ENCODE measurements around the gene NOTCH1.
A peak's percentile ranks its signal among the peaks of the same experiment; 100 is the strongest.
"Not testable (repeated sequence)": the region's sequence is repeated elsewhere in the genome, so short reads cannot be mapped to it uniquely, and the experiment has no call there.

Gene NOTCH1

GRCh38 chr9:136561779-136562178 is 15.9 kb upstream of the NOTCH1 start:
- Mint-ChIP-seq H3K27me3 (no peaks in the 10 kb centered on the region), H3K4me1 (peaks cover 7% of the 10 kb centered on the region), H3K36me3 (ENCODE audit: low read depth) (no peaks in the 10 kb centered on the region), H3K4me3 (no peak overlapping the region), H3K27ac (no peak overlapping the region), H3K9me3 (no peaks in the 10 kb centered on the region)
- no peak for DNase-seq
- no peak for ATAC-seq

GRCh38 chr9:136560586-136560985 is 14.7 kb upstream of the NOTCH1 start:
- Mint-ChIP-seq H3K9me3 (no peaks in the 10 kb centered on the region), H3K36me3 (ENCODE audit: low read depth) (no peaks in the 10 kb centered on the region), H3K4me1 (peaks cover 7% of the 10 kb centered on the region), H3K4me3 (no peak overlapping the region), H3K27me3 (no peaks in the 10 kb centered on the region), H3K27ac (no peak overlapping the region)
- ATAC-seq: no peak
- no peak for DNase-seq

GRCh38 chr9:136559371-136559770 is 13.5 kb upstream of the NOTCH1 start:
- H3K9me3 Mint-ChIP-seq; H3K4me1 Mint-ChIP-seq; H3K4me3 Mint-ChIP-seq; DNase-seq; ATAC-seq; H3K36me3 Mint-ChIP-seq (ENCODE audit: low read depth); H3K27ac Mint-ChIP-seq; H3K27me3 Mint-ChIP-seq: not testable (repeated sequence)

- H3K27ac Mint-ChIP-seq; ATAC-seq; H3K36me3 Mint-ChIP-seq (ENCODE audit: low read depth); DNase-seq; H3K4me1 Mint-ChIP-seq; H3K27me3 Mint-ChIP-seq; H3K9me3 Mint-ChIP-seq; H3K4me3 Mint-ChIP-seq: not testable (repeated sequence)
Observed at GRCh38 chr9:136558846-136559245, 13.0 kb upstream of the NOTCH1 start.

GRCh38 chr9:136558373-136558772 is 12.5 kb upstream of the NOTCH1 start:
- Mint-ChIP-seq H3K4me1 (peaks cover 7% of the 10 kb centered on the region), H3K36me3 (ENCODE audit: low read depth) (no peaks in the 10 kb centered on the region), H3K4me3 (no peak overlapping the region), H3K9me3 (no peaks in the 10 kb centered on the region), H3K27me3 (no peaks in the 10 kb centered on the region), H3K27ac (no peak overlapping the region)
- DNase-seq: no peak
- no peak for ATAC-seq

DNA sequence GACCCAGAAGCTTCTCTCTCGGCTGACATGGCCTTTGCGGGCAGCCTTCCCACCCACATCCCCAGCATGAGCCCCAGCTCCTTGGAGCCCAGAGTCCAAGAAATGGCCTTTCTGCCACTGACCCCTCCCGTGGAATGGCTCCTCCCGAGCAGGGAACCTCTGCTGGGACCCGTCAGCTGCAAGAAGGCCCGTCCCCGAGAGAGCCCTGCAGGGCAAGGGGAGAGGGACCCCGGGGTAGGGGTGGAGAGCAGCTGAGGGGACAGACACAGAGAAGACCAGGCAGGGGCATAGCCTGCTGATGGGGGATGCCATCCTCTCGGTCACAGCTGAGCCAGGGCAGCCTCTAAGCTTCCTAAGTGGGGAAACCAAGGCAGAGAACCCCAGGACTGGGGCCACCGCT is 11.2 kb upstream of the NOTCH1 start:
- Mint-ChIP-seq H3K27me3 (no peaks in the 10 kb centered on the region), H3K4me3 (no peak overlapping the region), H3K27ac (no peak overlapping the region), H3K4me1 (peaks cover 13% of the 10 kb centered on the region), H3K9me3 (no peaks in the 10 kb centered on the region), H3K36me3 (ENCODE audit: low read depth) (no peaks in the 10 kb centered on the region)
- ATAC-seq: no peak
- DNase-seq: no peak

- H3K9me3 Mint-ChIP-seq: no peaks in the 10 kb centered on the region
Observed at GRCh38 chr9:136556166-136556565, 10.3 kb upstream of the NOTCH1 start.

GRCh38 chr9:136554870-136555269 is 9.0 kb upstream of the NOTCH1 start:
- Mint-ChIP-seq H3K4me3 (no peak overlapping the region), H3K27me3 (peaks cover 2% of the 10 kb centered on the region), H3K4me1 (peaks cover 23% of the 10 kb centered on the region), H3K27ac (no peak overlapping the region), H3K9me3 (no peaks in the 10 kb centered on the region), H3K36me3 (ENCODE audit: low read depth) (no peaks in the 10 kb centered on the region)
- ATAC-seq: no peak
- no peak for DNase-seq

More at GRCh38 chr9:136556166-136556565, 10.3 kb upstream of the NOTCH1 start:
- H3K27ac Mint-ChIP-seq: no peak overlapping the region
- peaks cover 2% of the 10 kb centered on the region for H3K27me3 Mint-ChIP-seq
- ATAC-seq (no peak), DNase-seq (no peak)
- no peaks in the 10 kb centered on the region for H3K36me3 Mint-ChIP-seq (ENCODE audit: low read depth)
- peaks cover 18% of the 10 kb centered on the region for H3K4me1 Mint-ChIP-seq
- no peak overlapping the region for H3K4me3 Mint-ChIP-seq

- peaks cover 19% of the 10 kb centered on the region for H3K4me1 Mint-ChIP-seq
- no peaks in the 10 kb centered on the region for H3K36me3 Mint-ChIP-seq (ENCODE audit: low read depth)
- DNase-seq (no peak), ATAC-seq (no peak)
- no peaks in the 10 kb centered on the region for H3K9me3 Mint-ChIP-seq
- no peak overlapping the region for H3K4me3 Mint-ChIP-seq
- peaks cover 2% of the 10 kb centered on the region for H3K27me3 Mint-ChIP-seq
- H3K27ac Mint-ChIP-seq: no peak overlapping the region
Observed at GRCh38 chr9:136553581-136553980, 7.7 kb upstream of the NOTCH1 start.

DNA sequence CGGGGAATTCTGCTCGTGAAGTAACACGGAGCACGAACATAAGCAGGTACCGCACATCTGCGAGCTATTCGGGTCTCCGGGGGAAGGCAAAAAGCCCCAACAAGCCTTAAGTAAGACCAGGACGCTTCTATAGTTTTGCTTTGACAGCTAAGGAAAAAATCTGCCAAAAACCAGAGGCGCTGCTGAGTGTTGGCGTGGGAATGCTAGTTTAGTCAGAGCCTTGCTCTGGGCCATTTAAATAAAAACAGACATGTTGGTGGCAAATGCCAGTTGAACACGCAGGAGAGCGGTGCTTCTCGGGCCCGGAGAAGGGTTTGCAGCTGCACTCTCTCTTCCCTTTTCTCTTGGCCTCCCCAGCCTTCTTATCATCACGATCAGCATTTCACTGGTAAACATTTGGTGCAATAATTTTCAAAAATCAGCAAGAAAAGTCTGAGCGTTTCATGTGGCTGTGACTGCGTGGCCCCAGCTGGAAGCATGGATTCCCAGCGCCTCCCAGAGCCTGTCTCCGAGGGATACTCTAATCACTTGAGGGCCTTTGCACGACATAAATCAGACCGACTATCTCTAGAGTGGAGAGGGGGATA is 6.4 kb upstream of the NOTCH1 start:
- ATAC-seq: peak; percentile 30
- Mint-ChIP-seq H3K4me3 (no peak overlapping the region), H3K9me3 (no peaks in the 10 kb centered on the region), H3K27me3 (peaks cover 2% of the 10 kb centered on the region), H3K4me1 (peaks cover 17% of the 10 kb centered on the region), H3K36me3 (ENCODE audit: low read depth) (no peaks in the 10 kb centered on the region), H3K27ac (no peak overlapping the region)
- DNase-seq: no peak

DNA sequence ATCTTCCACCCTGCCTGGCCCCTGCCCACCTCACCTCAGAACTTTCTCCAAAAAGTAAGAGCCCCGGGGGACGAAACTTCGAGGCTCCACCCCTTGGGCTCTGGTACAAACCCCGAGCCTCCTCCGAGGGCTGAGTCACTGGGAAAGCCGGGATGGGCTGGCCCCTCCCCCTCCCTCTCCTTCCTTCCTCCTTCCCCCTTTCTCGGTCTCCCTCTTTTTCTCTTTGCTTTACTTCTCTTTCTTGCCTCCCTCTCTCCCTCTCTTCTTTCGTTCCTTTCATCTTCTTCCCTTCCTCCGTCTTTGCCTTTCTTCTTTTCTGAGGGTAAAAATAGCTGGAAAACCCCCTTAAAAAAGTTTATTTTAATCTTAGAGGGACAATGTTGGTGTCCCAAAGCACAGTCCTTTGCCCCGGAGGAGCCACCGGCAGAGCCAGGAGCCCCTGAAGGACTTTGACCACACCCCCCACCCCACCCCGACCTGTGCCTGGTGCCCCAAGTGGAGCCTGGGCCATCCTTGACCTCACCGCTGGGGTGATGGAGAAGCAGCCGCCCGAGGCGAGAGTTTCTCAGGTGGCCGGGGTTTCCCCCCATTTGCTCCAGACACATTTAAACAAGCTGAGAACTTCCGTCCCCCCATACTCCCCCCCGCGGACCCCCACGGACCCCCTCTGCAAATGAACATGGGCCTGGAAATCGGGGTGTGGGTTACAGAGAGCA is 5.7 kb upstream of the NOTCH1 start:
- H3K4me1 Mint-ChIP-seq: peaks cover 23% of the 10 kb centered on the region
- H3K9me3 Mint-ChIP-seq: no peaks in the 10 kb centered on the region
- DNase-seq: no peak
- ATAC-seq: no peak
- no peak overlapping the region for H3K4me3 Mint-ChIP-seq
- H3K36me3 Mint-ChIP-seq (ENCODE audit: low read depth): no peaks in the 10 kb centered on the region
- H3K27ac Mint-ChIP-seq: peak overlapping the region; percentile 22
- H3K27me3 Mint-ChIP-seq: peaks cover 2% of the 10 kb centered on the region

DNA sequence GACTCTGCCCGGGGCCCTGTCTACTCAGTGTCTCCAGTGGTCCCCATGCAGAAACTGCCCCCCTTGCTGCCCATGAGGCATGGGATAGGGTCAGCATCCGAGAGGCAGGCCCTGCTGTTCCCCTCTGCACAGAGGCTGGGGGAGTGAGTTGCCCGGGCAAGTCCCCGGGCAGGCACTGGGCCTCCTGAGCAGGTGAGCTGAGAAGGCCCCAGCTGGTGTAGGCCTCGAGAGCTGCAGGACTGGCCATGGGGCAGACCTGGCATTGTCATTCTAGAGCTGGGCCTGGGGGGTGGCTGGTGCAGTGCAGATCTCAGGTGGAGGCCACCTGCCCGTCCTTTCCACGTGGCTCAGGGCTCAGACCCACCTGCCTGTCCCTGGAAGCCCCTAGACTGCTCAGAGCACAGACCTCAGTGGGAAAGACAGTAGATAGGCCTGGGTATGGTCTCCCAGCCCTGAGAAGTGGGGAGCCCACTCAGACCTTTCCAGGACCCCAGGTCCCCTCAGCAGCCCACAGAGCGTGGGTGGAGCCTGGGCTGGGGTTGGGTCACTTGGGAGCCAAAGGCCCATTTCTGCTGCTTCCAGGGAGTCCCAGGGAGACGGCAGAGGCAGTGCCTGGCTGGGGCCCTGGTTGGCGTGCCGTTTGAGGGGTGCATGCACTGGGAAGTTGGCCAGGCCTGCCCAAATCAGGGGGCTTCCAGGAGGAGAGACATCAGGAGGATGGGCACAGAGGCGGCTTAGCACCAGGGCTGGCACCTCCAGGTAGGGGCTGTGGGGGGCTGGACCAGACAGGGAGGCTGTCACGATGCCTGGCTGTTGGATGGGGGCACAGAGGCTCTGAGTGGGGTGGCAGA is 4.8 kb upstream of the NOTCH1 start:
- Mint-ChIP-seq H3K9me3 (no peaks in the 10 kb centered on the region), H3K27me3 (peaks cover 2% of the 10 kb centered on the region), H3K36me3 (ENCODE audit: low read depth) (no peaks in the 10 kb centered on the region), H3K4me3 (no peak overlapping the region), H3K27ac (no peak overlapping the region), H3K4me1 (peaks cover 23% of the 10 kb centered on the region)
- DNase-seq: no peak
- ATAC-seq: no peak

DNA sequence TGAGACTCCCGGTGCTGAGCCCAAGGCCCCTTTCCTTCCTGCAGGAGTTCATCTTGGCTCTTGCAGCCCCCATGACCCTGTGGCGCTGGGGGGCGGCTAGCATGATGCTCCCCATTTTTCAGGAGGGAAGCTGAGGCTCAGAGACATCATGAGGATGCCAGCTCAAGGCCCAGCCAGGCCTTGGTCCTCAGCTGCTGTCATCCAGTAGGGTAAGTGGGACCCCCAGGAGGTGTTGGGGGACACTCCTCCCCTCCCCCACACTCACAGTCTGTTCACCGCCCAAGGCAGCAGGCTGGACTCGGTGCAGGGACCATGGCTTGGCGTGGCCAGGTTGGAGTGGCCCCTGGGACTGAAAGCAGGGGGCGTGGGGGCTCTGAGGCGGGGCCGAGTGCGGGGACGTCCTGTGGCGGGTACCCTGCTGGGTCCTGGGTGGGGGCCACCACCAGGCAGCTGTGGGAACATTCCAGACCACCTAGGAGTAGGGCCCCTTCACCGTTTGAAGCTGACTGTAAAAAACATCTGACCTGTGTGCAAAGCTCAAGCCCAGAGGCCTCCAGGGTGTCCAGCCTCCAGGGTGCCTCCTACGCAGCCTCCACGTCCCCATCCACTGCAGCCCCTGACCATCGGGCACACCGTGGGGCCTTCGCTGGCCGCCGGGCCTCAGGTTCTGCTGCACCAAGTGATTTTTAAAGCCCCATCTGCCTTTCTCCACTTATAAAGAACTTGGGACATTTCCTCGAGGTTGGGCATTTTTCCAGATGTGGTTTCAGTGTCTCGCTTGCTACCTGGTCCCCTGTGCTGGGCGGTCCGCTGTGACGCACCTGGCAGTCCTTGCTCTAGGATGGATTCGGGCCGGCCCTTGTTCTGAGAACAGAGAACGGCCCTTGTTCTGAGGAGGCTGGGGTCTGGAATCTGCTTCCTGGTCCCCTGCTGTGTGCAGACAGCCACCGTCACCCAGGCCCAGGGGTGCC is 3.4 kb upstream of the NOTCH1 start:
- no peaks in the 10 kb centered on the region for H3K36me3 Mint-ChIP-seq (ENCODE audit: low read depth)

More for the DNA sequence above, 3.4 kb upstream of the NOTCH1 start:
- peaks cover 2% of the 10 kb centered on the region for H3K27me3 Mint-ChIP-seq
- no peak overlapping the region for H3K4me3 Mint-ChIP-seq
- peaks cover 27% of the 10 kb centered on the region for H3K4me1 Mint-ChIP-seq
- H3K27ac Mint-ChIP-seq: no peak overlapping the region
- no peak for DNase-seq
- ATAC-seq: no peak
- H3K9me3 Mint-ChIP-seq: no peaks in the 10 kb centered on the region
